A549 treated with DMSO at 1 μM for 4 hours (cell line): ENCODE data around the gene PAX4. TPM values are rescaled to one million over a fixed set of nuclear protein-coding genes. Genes with fewer than 3 reads are reported as not detected.

Experiments used
- total RNA-seq: library from RNA; stranded (reverse); fragments of 200-300 nt; extraction: Qiagen RNA extraction; gene quantifications from 5 replicates; pipeline ENCODE4 v1.2.3, GENCODE V29; 2022; ENCODE audit warnings: low read depth

Gene PAX4, protein sequence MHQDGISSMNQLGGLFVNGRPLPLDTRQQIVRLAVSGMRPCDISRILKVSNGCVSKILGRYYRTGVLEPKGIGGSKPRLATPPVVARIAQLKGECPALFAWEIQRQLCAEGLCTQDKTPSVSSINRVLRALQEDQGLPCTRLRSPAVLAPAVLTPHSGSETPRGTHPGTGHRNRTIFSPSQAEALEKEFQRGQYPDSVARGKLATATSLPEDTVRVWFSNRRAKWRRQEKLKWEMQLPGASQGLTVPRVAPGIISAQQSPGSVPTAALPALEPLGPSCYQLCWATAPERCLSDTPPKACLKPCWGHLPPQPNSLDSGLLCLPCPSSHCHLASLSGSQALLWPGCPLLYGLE
- not detected in 5 replicates for total RNA-seq

DNA sequence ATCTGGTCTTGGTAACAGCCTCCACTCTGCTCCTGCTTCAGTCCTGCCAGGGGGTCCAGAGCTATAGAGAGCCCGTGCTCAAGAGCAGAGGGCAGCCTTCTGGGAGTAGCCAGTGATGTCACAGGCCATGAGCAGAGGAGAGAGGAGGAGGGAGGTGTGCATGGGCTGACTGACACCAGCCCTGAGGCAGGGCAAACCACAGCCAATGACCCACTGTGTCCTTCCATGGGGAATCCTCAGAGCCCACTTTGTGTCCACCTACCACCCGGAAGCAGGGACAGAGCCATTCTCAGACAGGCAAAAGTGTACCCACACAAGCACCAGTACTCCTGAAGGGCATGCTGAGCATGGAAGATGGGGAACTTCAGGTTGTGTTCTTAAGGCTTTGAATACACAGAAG is at the start of gene PAX4:
TSS of gene PAX4 (minus strand) at position 101 of the 400 bp plus-strand sequence. CDS start 2,214 bp downstream, outside the sequence.

GRCh38 chr7:127651556-127652332 is 33.8 kb upstream of the PAX4 start, which contains the start of gene SND1:
Gene SND1 (plus strand): TSS chr7:127652194. CDS start chr7:127652374, 180 bp downstream.

DNA sequence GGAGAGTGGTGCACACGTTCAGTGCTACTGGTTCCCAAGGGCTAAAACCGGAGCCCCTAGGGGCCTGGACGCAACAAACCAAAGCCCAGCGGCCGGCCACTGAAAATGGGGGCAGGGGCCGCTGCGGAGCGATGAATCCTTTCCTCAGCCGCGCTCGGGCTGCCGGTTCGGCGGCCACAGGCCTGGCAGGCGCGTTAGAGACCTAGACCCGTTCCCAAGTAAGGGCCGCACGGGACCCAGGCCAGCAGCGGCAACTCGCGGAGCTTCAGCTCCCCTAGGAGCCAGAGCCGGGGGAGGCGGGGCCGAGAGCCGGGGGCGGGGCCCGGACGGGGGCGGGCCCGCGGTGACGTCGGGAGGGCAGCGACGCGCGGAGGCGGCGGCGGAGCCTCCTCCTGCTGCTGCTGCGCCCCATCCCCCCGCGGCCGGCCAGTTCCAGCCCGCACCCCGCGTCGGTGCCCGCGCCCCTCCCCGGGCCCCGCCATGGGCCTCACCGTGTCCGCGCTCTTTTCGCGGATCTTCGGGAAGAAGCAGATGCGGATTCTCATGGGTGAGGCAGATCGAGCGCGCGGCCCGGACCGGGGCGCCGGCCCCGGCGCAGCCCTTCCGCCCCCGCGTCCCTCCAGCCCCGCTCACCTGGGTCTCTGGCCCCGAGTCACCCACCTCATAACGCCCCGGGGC is 29.8 kb downstream of the PAX4 start, which contains the start of gene ARF5:
TSS of gene ARF5 (plus strand) at position 393 of the 678 bp plus-strand sequence. CDS start at position 481, 88 bp downstream.

GRCh38 chr7:127585044-127585953 is 32.6 kb downstream of the PAX4 start, which contains the start of gene GCC1:
Gene GCC1 (minus strand): TSS chr7:127585596. CDS start chr7:127585182, 414 bp downstream.

Other genes with a start within 250 kb of the PAX4 start
- gene ZNF800, start 225.4 kb downstream of the PAX4 start, total RNA-seq, result 9.9 to 13.6 TPM (median 11.2 TPM) in 5 replicates
- gene GCC1, start 32.5 kb downstream of the PAX4 start, total RNA-seq, result 14.8 to 15.9 TPM (median 15.6 TPM) in 5 replicates
- gene ARF5, start 29.7 kb downstream of the PAX4 start, total RNA-seq, result 150 to 207 TPM (median 158 TPM) in 5 replicates
- 0.17 to 0.31 TPM in 2 of 5 replicates, not detected in the others for gene FSCN3, start 24.4 kb downstream of the PAX4 start, total RNA-seq
- 111 to 120 TPM (median 111 TPM) in 5 replicates for gene SND1, start 34.1 kb upstream of the PAX4 start, total RNA-seq